ENCODE results near the gene CARD11. TPM values are rescaled to one million over a fixed set of nuclear protein-coding genes. Genes with fewer than 3 reads are reported as not detected.

The CARD11 gene
- total RNA-seq, 1 experiment from 2014 or later = not detected

- in situ Hi-C loops (cut with HindIII; ENCODE audit: low sequenced_read_pairs) = no loop called here
- no peak for DNase-seq (ENCODE audit: low spot score)
Measured at GRCh38 chr7:2936301-2936700, 107.4 kb downstream of the CARD11 start.

- in situ Hi-C loops (cut with HindIII; ENCODE audit: low sequenced_read_pairs) = no loop called here
- no peak for DNase-seq (ENCODE audit: low spot score)
Measured at GRCh38 chr7:2934984-2935740, 108.5 kb downstream of the CARD11 start.

GRCh38 chr7:2934211-2934731 lies 109.4 kb downstream of the CARD11 start:
- no peak for DNase-seq (ENCODE audit: low spot score)

DNA sequence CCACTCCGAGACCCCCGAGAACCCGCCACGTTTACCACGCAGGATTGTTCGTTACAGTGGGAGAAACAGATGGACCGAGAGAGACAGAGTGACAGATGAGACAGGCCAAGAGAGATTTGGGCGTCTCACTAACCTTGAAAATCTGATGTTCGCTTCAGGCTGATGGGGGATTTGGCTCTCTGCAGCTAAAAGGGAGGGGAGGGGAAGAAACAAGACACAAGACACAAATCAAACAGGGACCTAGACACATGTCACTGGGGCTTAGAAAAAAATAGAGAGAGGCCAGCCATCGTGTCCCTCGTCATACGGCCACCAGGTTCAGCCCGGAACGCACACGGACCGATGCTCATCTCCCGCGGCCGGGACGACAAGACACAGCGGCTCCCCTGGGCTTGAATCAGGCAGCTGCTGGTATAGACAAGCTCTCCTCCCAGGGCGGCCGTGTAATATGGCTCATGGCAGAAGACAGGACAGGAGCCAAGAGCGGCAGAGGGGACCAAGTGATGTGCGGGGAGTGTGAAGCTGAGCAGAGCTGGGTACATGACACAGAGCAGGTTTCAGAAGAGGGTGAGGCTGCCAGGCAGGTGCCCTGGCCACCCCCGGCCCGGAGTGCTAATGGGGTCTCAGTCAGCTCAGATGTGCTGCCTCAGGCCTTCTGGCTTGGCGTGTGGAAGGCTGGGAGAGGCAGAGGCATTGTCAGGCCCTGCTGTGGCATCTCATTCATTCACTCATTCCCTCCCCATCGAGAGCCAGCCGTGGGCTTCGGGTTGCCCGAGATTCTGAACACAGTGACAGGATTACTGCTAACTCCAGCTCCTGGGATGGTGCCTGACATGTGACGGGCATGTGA lies 111.0 kb downstream of the CARD11 start:
- in situ Hi-C loops (cut with HindIII; ENCODE audit: low sequenced_read_pairs) = no loop called here
- no peak for DNase-seq (ENCODE audit: low spot score)

More at GRCh38 chr7:2934211-2934731, 109.4 kb downstream of the CARD11 start:
- in situ Hi-C loops (cut with HindIII; ENCODE audit: low sequenced_read_pairs) = no loop called here

- DNase-seq (ENCODE audit: low spot score) = no peak
- in situ Hi-C loops (cut with HindIII; ENCODE audit: low sequenced_read_pairs) = no loop called here
Measured at GRCh38 chr7:2931034-2931415, 112.6 kb downstream of the CARD11 start.

GRCh38 chr7:2930310-2931033 lies 113.2 kb downstream of the CARD11 start:
- in situ Hi-C loops (cut with HindIII; ENCODE audit: low sequenced_read_pairs) = no loop called here
- no peak for DNase-seq (ENCODE audit: low spot score)

DNA sequence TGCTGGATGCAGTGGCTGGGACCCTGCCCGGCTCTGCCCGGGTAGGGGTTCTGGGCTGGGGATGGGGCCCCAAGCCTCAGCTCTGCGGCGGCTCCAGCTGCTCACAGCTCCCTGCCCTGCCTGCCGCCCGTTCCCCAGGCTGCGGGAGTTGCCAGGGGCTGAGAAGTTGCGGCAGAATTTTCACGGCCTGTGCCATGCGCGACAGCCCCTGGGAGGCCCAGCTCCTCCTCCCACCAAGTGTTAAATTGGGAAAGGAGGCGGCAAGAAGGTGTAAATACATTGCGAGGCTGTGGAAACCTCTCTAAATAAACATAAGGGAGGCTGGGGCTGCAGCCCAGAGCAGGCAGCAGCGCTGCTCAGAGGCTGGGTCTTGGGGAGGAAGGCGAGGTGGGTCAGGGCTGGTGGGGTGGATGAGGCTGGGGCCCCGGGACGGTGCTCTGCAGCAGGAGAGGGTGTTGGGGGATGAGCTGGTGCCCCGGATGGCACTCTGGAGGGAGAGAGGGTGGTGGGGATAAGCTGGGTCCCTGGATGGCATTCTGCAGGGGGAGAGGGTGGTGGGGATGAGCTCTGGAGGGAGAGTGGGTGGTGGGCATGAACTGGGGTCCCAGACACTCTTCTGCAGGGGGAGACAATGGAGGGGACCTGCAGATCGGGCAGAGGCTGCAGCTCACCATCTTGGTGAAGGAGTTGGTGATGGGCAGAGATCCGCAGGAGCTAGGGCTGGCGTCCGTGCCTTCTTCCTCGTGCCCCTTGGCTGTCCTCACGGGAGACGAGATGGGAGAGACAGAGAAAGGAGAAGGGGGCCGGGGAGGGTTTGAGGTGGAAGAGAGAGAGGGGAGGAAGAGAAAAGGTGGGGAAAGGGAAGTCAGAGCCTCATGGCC lies 114.1 kb downstream of the CARD11 start:
- in situ Hi-C loops (cut with HindIII; ENCODE audit: low sequenced_read_pairs) = no loop called here

GRCh38 chr7:2928613-2929311 lies 114.9 kb downstream of the CARD11 start:
- DNase-seq (ENCODE audit: low spot score) = no peak
- in situ Hi-C loops (cut with HindIII; ENCODE audit: low sequenced_read_pairs) = no loop called here

More for the DNA sequence above, 114.1 kb downstream of the CARD11 start:
- DNase-seq (ENCODE audit: low spot score) = no peak

GRCh38 chr7:2928256-2928612 lies 115.4 kb downstream of the CARD11 start:
- DNase-seq (ENCODE audit: low spot score) = no peak
- in situ Hi-C loops (cut with HindIII; ENCODE audit: low sequenced_read_pairs) = no loop called here

GRCh38 chr7:2927592-2927991 lies 116.1 kb downstream of the CARD11 start:
- in situ Hi-C loops (cut with HindIII; ENCODE audit: low sequenced_read_pairs) = no loop called here
- DNase-seq (ENCODE audit: low spot score) = no peak

DNA sequence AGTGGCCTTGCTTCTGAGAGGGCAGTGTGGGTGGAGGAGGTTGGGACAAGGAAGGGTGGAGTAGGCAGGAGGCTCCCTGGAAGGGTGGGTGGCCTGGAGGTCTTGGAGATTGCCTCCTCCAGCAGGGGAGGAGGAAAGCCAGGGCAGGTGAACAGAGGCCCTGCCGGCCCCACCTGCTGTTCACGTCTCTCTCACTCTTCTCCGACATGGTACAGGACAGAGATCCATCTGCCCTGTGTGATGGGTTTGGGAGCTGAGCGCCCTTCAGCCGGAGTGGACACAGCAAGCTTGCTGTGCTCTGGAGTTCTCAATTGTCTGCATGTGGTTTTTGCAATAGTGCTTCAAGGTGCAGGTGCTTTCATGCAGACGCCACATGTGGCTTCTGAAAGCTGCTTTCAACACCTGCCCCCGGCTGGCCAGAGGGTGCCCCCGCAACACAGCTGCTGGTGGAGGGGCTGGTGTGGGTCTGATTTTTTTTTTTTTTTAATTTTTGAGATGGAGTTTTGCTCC lies 116.7 kb downstream of the CARD11 start:
- in situ Hi-C loops (cut with HindIII; ENCODE audit: low sequenced_read_pairs) = no loop called here
- DNase-seq (ENCODE audit: low spot score) = no peak

- in situ Hi-C loops (cut with HindIII; ENCODE audit: low sequenced_read_pairs) = no loop called here
- DNase-seq (ENCODE audit: low spot score) = no peak
Measured at GRCh38 chr7:2926120-2926895, 117.4 kb downstream of the CARD11 start.

DNA sequence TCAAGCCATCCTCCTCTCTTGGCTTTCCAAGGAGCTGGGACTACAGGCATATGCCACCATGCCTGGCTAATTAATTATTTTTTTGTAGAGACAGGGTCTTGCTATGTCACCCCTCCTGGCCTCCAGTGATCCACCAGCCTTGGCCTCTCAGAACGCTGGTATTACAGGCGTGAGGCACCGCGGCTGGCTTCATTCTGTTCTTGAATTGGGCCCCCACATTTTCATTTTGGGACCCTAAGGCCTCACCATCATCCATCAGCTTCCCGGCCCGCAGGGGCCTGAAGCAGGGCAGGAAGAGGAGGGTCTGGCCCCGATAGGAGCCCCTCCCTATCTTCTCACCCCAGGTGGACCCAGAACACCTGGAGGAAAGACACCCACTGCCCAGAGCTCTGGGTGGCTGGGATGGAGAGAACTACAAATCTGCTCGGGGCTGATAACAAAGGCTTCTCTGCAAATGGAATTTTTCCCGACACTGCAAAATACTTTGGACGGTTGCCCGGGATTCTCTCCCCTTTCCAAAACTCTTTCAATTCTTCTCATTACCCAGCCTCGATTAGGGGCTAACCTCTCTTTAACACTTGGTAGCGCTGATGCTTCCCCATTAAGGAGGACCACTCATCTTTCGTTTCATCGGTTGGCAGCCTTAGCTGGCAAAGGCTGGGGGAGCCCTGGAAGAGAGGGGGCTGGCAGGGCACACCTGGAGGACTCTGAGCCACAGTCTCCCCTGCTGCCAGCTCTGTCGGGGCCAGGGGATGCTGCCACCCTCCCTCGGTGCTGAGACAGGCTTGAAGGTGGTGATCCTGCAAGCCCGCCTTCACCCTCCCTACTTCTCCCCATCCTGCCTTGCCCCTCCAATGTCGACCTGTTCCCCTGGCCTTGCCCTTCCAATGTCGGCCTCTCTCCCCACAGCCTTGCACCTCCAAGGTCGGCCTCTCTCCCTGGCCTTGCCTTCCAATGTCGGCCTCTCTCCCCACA lies 118.5 kb downstream of the CARD11 start:
- DNase-seq (ENCODE audit: low spot score) = no peak

GRCh38 chr7:2923886-2924574 lies 119.6 kb downstream of the CARD11 start:
- in situ Hi-C loops (cut with HindIII; ENCODE audit: low sequenced_read_pairs) = no loop called here
- no peak for DNase-seq (ENCODE audit: low spot score)

More for the DNA sequence above, 118.5 kb downstream of the CARD11 start:
- in situ Hi-C loops (cut with HindIII; ENCODE audit: low sequenced_read_pairs) = no loop called here

DNA sequence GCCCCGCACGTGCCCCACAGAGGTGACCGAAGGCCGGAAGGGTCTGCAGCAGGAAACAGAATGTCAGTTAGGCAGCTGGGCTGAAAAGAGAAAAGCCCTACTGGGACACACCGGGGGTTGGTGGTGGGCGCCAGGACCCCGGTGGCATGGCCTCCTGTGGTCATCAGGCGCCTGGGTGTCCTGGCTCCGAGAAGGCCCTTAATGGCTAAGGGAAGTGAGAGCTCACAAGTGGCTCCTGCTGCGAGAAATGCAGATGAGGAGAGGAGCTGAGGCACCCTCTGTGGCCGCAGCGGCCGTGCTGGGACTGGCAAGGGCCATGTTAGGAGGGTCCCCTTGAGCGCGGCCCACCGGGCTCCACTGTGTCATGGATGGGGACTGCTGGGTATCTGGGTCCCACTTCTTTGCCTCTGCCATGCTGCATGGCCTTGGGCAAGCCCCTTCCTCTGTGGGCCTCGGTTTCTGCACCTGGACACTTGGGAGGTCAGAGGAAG lies 120.3 kb downstream of the CARD11 start:
- in situ Hi-C loops (cut with HindIII; ENCODE audit: low sequenced_read_pairs) = no loop called here
- DNase-seq (ENCODE audit: low spot score) = no peak
